GM10248 (cell line): ENCODE measurements around the gene UBE2C.

Source experiments
- CTCF ChIA-PET: fragments of 300-600 bp; sonication (Branson Sonifier 250); formaldehyde crosslinking; extraction: SDS; loops from one replicate; lab custom pipeline; 2021; ENCODE audit warnings: antibody characterized with exemption; lab: Yijun Ruan, JAX
- POLR2A ChIA-PET: fragments of 350-650 bp; sonication (Branson Sonifier 250); formaldehyde crosslinking; extraction: SDS; loops from one replicate; lab custom pipeline; 2020; ENCODE audit warnings: antibody characterized with exemption; lab: Yijun Ruan, JAX
- DNase-seq: peaks from one replicate; pipeline ENCODE4 v3.0.0; 2012; ENCODE audit errors: extremely low spot score
- TF ChIP-seq, protein P1 (sequence below): IDR thresholded peaks from 2 replicates; pipeline ENCODE4 v1.5.1; 2012; ENCODE audit warnings: mild to moderate bottlenecking, low read depth; ENCODE audit errors: extremely low read depth, missing control alignments, control extremely low read depth

Gene UBE2C

GRCh38 chr20:45781391-45781931 lies 31.0 kb upstream of the UBE2C start:
- POLR2A ChIA-PET = no interaction called here
- no peak for DNase-seq
- TF ChIP-seq, protein P1, sequence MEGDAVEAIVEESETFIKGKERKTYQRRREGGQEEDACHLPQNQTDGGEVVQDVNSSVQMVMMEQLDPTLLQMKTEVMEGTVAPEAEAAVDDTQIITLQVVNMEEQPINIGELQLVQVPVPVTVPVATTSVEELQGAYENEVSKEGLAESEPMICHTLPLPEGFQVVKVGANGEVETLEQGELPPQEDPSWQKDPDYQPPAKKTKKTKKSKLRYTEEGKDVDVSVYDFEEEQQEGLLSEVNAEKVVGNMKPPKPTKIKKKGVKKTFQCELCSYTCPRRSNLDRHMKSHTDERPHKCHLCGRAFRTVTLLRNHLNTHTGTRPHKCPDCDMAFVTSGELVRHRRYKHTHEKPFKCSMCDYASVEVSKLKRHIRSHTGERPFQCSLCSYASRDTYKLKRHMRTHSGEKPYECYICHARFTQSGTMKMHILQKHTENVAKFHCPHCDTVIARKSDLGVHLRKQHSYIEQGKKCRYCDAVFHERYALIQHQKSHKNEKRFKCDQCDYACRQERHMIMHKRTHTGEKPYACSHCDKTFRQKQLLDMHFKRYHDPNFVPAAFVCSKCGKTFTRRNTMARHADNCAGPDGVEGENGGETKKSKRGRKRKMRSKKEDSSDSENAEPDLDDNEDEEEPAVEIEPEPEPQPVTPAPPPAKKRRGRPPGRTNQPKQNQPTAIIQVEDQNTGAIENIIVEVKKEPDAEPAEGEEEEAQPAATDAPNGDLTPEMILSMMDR = no peak
- CTCF ChIA-PET = interaction anchor here (1.7 kb wide), 1 partner anchor 10 kb away, joined by 27 read pairs; no protein-coding TSS in a partner anchor

DNA sequence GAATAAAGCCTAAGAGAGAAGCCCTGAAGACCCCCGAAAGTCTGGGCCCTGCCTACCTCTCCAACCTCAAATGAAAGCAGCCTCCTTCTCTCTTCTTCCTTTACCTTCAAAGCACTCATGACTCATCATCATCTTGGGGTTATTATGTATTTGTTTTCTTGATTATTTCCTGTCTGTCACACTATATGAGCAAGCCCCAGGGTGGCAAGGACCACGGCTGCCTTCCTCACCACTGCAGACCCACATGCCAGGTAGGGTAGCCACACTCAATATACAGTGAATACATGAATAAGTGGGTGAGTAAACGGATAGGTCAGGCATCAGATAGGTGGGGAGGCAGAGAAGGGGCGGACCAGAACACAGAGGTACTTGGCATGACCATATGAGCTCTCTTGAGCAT lies 29.6 kb upstream of the UBE2C start:
- TF ChIP-seq, protein P1 = no peak
- ChIA-PET POLR2A (no interaction called here), CTCF (interaction anchor here (2.3 kb wide), 1 partner anchor 12 kb away, joined by 19 read pairs; no protein-coding TSS in a partner anchor)
- DNase-seq = no peak

GRCh38 chr20:45783656-45784294 lies 28.7 kb upstream of the UBE2C start:
- POLR2A ChIA-PET = no interaction called here
- TF ChIP-seq, protein P1 = no peak
- no peak for DNase-seq
- CTCF ChIA-PET = interaction anchor here (1.5 to 2.3 kb wide), 2 partner anchors 13 to 410 kb away, joined by 3 to 19 read pairs; no protein-coding TSS in a partner anchor

GRCh38 chr20:45788351-45788750 lies 24.1 kb upstream of the UBE2C start:
- ChIA-PET CTCF (interaction anchor here (0.6 kb wide), 1 partner anchor 10 kb away, joined by 3 read pairs; no protein-coding TSS in a partner anchor), POLR2A (no interaction called here)
- no peak for DNase-seq
- TF ChIP-seq, protein P1 = no peak

GRCh38 chr20:45792317-45793118 lies 19.9 kb upstream of the UBE2C start:
- CTCF ChIA-PET = interaction anchor here (0.7 to 3.4 kb wide), 3 partner anchors 15 to 66 kb away, joined by 3 to 26 read pairs (median 3); no protein-coding TSS in a partner anchor
- POLR2A ChIA-PET = no interaction called here
- TF ChIP-seq, protein P1 = no peak
- no peak for DNase-seq
